Measurements from ENCODE around the gene ARHGEF19. TPM values are rescaled to one million over a fixed set of nuclear protein-coding genes. Genes with fewer than 3 reads are reported as not detected.

Gene ARHGEF19
- total and polyA plus RNA-seq, 9 of the 15 experiments (the other 6 are each of a cell fraction or from before 2014, with no cell fraction given): 0.73 to 21.0 (median 5.2) TPM

DNA sequence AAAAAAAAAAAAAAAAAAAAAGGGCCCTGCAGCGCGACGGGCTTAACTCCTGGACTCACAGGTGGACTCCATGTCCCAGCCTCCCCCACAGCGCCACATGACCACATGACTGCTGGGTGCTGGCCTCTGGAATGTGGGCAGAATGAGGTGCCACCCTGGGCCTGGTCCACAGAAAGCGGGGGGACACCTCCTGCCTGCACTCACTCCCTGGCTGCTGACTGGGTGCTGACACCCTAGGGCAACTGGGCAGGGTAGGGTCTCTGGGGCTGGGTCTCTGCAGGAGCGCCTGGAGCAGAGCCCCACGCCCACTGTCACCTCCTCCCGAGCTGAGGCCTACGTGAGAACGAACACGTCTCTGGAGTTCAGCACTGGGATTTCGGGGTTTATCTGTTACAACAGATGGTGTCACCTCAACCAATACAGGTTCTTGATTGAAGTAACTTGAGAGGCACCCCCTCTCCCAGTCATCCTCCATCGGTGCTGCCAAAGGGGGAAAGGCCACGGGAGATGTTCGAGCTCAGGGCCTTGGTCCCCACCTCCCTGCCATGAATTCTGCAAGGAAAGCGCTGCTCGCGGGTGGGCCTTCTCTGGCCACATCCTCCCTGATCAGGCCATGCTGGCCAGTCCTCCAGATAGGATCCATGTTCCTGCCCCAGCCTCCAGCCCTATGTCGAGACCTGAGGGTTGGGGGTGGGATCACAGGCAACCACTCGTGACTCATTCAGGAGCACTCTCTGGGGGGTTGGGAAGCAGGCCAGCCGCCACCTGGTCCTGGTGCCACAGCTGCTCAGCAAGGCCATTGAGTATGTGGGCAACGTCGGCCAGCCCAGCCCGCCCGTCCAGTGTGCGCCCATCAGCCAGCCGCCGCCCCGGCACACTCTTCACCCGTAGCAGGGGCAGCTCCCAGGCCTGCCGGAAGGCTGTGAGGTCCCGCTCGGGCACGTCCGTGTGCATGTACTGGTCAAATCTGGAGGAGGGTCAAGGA lies 19.2 kb upstream of the ARHGEF19 start (continued):
- TF ChIP-seq, protein P1, sequence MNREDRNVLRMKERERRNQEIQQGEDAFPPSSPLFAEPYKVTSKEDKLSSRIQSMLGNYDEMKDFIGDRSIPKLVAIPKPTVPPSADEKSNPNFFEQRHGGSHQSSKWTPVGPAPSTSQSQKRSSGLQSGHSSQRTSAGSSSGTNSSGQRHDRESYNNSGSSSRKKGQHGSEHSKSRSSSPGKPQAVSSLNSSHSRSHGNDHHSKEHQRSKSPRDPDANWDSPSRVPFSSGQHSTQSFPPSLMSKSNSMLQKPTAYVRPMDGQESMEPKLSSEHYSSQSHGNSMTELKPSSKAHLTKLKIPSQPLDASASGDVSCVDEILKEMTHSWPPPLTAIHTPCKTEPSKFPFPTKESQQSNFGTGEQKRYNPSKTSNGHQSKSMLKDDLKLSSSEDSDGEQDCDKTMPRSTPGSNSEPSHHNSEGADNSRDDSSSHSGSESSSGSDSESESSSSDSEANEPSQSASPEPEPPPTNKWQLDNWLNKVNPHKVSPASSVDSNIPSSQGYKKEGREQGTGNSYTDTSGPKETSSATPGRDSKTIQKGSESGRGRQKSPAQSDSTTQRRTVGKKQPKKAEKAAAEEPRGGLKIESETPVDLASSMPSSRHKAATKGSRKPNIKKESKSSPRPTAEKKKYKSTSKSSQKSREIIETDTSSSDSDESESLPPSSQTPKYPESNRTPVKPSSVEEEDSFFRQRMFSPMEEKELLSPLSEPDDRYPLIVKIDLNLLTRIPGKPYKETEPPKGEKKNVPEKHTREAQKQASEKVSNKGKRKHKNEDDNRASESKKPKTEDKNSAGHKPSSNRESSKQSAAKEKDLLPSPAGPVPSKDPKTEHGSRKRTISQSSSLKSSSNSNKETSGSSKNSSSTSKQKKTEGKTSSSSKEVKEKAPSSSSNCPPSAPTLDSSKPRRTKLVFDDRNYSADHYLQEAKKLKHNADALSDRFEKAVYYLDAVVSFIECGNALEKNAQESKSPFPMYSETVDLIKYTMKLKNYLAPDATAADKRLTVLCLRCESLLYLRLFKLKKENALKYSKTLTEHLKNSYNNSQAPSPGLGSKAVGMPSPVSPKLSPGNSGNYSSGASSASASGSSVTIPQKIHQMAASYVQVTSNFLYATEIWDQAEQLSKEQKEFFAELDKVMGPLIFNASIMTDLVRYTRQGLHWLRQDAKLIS (CRISPR knock-in tag; IDR thresholded peaks at IDR 0.05): no peak
- TF ChIP-seq PPARD (CRISPR knock-in tag; IDR thresholded peaks at IDR 0.05) (no peak), ESRRB (CRISPR knock-in tag; IDR thresholded peaks at IDR 0.05; ENCODE audit: borderline replicate concordance) (no peak), POLR3G (IDR thresholded peaks at IDR 0.05; ENCODE audit: extremely low read depth, insufficient read length, insufficient replicate concordance) (no peak), HBP1 (CRISPR knock-in tag; IDR thresholded peaks at IDR 0.05) (no peak), ID3 (CRISPR knock-in tag; IDR thresholded peaks at IDR 0.05) (no peak), ID3 (tag; IDR thresholded peaks at IDR 0.05) (0 out of 2 replicates have a peak, but pooled peaks have one; percentile 20), FOXJ2 (tag; IDR thresholded peaks at IDR 0.05) (no peak), TEAD1 (CRISPR knock-in tag; IDR thresholded peaks at IDR 0.05) (peak in 1 of 2 experiments; percentile 80; a peak in 2 of 4 replicates), ZNF134 (CRISPR knock-in tag; conservative IDR thresholded peaks at IDR 0.05) (no peak), SRF (CRISPR knock-in tag; IDR thresholded peaks at IDR 0.05) (0 out of 4 replicates have a peak, but pooled peaks of 1 of the 2 experiments have one; percentile 36), ARID1B (IDR thresholded peaks at IDR 0.05) (peak; percentile 68), ZNF695 (CRISPR knock-in tag; IDR thresholded peaks at IDR 0.05) (no peak), TRIM28 (IDR thresholded peaks at IDR 0.05) (no peak), TAL1 (IDR thresholded peaks at IDR 0.05) (no peak), ZNF639 (CRISPR knock-in tag; conservative IDR thresholded peaks at IDR 0.05 in 1 of 2, IDR thresholded peaks at IDR 0.05 in 1 of 2) (no peak)

Measured in K562 (cell line).